K562 (cell line): ENCODE results near the gene PAN2. TPM values are rescaled to one million over a fixed set of nuclear protein-coding genes. Genes with fewer than 3 reads are reported as not detected.

Source experiments
- ARID1B ChIP-seq: fragments of 450-650 bp; IDR thresholded peaks from 2 replicates; pipeline ENCODE4 v1.6.1; 2016; ENCODE audit warnings: antibody characterized with exemption, mild to moderate bottlenecking, inconsistent platforms
- ARID3B ChIP-seq: fragments of 250-450 bp; sonication (Bioruptor Pico); IDR thresholded peaks from 2 replicates; pipeline ENCODE4 v1.4.0; 2020; ENCODE audit warnings: borderline replicate concordance
- GTF2B ChIP-seq: IDR thresholded peaks from 2 replicates; pipeline ENCODE4 v1.6.1; 2011; ENCODE audit not compliant: insufficient read length; ENCODE audit errors: extremely low read depth
- HLTF ChIP-seq: fragments of 450-650 bp; IDR thresholded peaks from 2 replicates; pipeline ENCODE4 v1.6.1; 2016
- HNRNPL ChIP-seq: fragments of 200-400 bp; formaldehyde crosslinking; IDR thresholded peaks from 2 replicates; pipeline ENCODE4 v1.6.1; 2017; ENCODE audit warnings: low read depth, mild to moderate bottlenecking, low read length
- KLF6 ChIP-seq: fragments of 250-450 bp; sonication (Bioruptor Pico); IDR thresholded peaks from 2 replicates; pipeline ENCODE4 v1.4.0; 2020; ENCODE audit warnings: mild to moderate bottlenecking, moderate library complexity, borderline replicate concordance
- RCOR1 ChIP-seq, 2 experiments: IDR thresholded peaks; 2 replicates each; pipeline ENCODE4 v1.6.1; 2012; ENCODE audit warnings: low read depth in 2 of 2, low read length in 2 of 2, borderline replicate concordance in 1 of 2, improper control_type of control experiment in 1 of 2
- polyA plus RNA-seq, 8 experiments: library from polyadenylated mRNA; depleted of rRNA in 4 of 8; stranded (reverse) in 5 of 8; unstranded in 3 of 8; fragments of >200 nt; fragmentation: Nextera tagmentation in 2 of 8; fragmentation: Illumina TruSeq in 1 of 8; extraction: Ambion mirVana in 2 of 8; extraction: Trizol in 1 of 8; gene quantifications; 2 replicates each; pipeline versions ENCODE4 v1.2.1 to v1.2.3, GENCODE V29; 2011 to 2014; ENCODE audit warnings: inconsistent platforms in 1 of 8, missing spikeins in 1 of 8
- total RNA-seq, 7 experiments: library from RNA; depleted of rRNA in 6 of 7; stranded (reverse); fragments of >200 nt in 6 of 7; fragmentation: Illumina TruSeq in 2 of 7; extraction: Trizol in 2 of 7; gene quantifications; 2 replicates each; pipeline versions ENCODE4 v1.2.1 to v1.2.3, GENCODE V29; 2011 to 2021; ENCODE audit warnings: low replicate concordance in 1 of 7

PAN2 gene
- total and polyA plus RNA-seq, 9 of the 15 experiments (the other 6 are each of a cell fraction or from before 2014, with no cell fraction given), result 15.0 to 66.1 (median 25.9) TPM

DNA sequence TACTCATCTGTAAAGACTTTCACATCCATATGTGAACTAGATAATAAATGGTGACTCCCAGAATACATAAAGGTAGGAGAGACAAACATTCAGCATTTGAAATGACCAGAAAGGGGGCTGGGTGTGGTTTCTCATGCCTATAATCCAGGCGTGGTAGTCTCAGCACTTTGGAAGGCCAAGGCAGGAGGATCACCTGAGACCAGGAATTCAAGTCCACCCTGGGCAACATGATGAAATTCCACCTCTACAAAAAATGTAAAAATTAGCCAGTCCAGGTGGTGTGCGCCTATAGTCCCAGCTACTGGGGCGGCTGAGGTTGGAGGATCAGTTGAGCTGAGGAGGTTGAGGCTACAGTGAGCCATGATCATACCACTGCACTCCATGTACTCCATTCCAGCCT, 29.5 kb downstream of the PAN2 start (continued):
- TF ChIP-seq ARID3B (CRISPR knock-in tag) (no peak), GTF2B (no peak), RCOR1 (IDR thresholded peaks at IDR 0.05; ENCODE audit: borderline replicate concordance in 1 of 2, low read depth in 2 of 2, low read length in 2 of 2) (no peak), KLF6 (no peak), HNRNPL (no peak), HLTF (no peak), ARID1B (no peak)
